Cardiac ventricle fibroblast (primary cell): ENCODE measurements around the gene KLHL8. TPM values are rescaled to one million over a fixed set of nuclear protein-coding genes. Genes with fewer than 3 reads are reported as not detected.

Experiments used
- total RNA-seq: library from RNA; depleted of rRNA; stranded (reverse); fragments of >200 nt; gene quantifications from 2 replicates; pipeline ENCODE4 v1.2.3, GENCODE V29; 2015

The KLHL8 gene
- total RNA-seq = 6.2 and 8.3 TPM in 2 replicates

GRCh38 chr4:87220094-87220822, at the start of gene KLHL8:
Gene KLHL8, minus strand, starts transcription at chr4:87220618. Its CDS starts 25,079 bp downstream, at chr4:87195539.

Other genes starting within 250 kb of the KLHL8 start
- not detected in 2 replicates for gene HSD17B13, start 102.3 kb upstream of the KLHL8 start, total RNA-seq
- gene HSD17B11, start 170.6 kb upstream of the KLHL8 start, total RNA-seq = 29.8 and 49.3 TPM in 2 replicates
- 17.5 and 19.2 TPM in 2 replicates for gene NUDT9, start 202.0 kb upstream of the KLHL8 start, total RNA-seq